Retinal pigment epithelial cell (primary cell): ENCODE results near the gene SDE2.

Experiments used
- DNase-seq: peaks from one replicate; pipeline ENCODE4 v3.0.0-alpha.2; 2010; ENCODE audit warnings: low read depth
- H3K4me3 ChIP-seq: 2 replicates; pipeline ENCODE4 v1.5.1; 2011; ENCODE audit warnings: mild to moderate bottlenecking, low read length, control low read depth, moderate library complexity
- CTCF ChIP-seq: conservative IDR thresholded peaks from 2 replicates; pipeline ENCODE4 v1.5.1; 2011; ENCODE audit warnings: low read depth, low read length, control low read depth, inconsistent platforms

The SDE2 gene

GRCh38 chr1:225958041-225958440 lies 41.1 kb downstream of the SDE2 start:
- TF ChIP-seq CTCF: no peak
- DNase-seq: no peak
- no peak overlapping the region for H3K4me3 ChIP-seq

- no peak overlapping the region for H3K4me3 ChIP-seq
- DNase-seq: no peak
- no peak for TF ChIP-seq CTCF
These were observed 44.4 kb downstream of the SDE2 start for GRCh38 chr1:225954753-225955152.

GRCh38 chr1:225953315-225953714 lies 45.8 kb downstream of the SDE2 start:
- DNase-seq: no peak

GRCh38 chr1:225950905-225951497 lies 48.1 kb downstream of the SDE2 start:
- DNase-seq: no peak
- H3K4me3 ChIP-seq: no peak overlapping the region
- no peak for TF ChIP-seq CTCF

More at GRCh38 chr1:225953315-225953714, 45.8 kb downstream of the SDE2 start:
- H3K4me3 ChIP-seq: no peak overlapping the region
- TF ChIP-seq CTCF: no peak

GRCh38 chr1:225949041-225949440 lies 50.1 kb downstream of the SDE2 start:
- H3K4me3 ChIP-seq: no peak overlapping the region
- TF ChIP-seq CTCF: no peak
- no peak for DNase-seq

GRCh38 chr1:225946803-225947202 lies 52.3 kb downstream of the SDE2 start:
- DNase-seq: no peak
- no peak for TF ChIP-seq CTCF

GRCh38 chr1:225946082-225946620 lies 53.0 kb downstream of the SDE2 start:
- no peak for DNase-seq
- no peak for TF ChIP-seq CTCF
- no peak overlapping the region for H3K4me3 ChIP-seq

More at GRCh38 chr1:225946803-225947202, 52.3 kb downstream of the SDE2 start:
- H3K4me3 ChIP-seq: no peak overlapping the region
